Ovary (tissue), 3 donors: ENCODE results near the gene ATF1.

ENCODE experiments used
- EP300 ChIP-seq: sonication (generic); formaldehyde crosslinking; IDR thresholded peaks from one replicate; pipeline ENCODE4 v1.6.1; 2017; ENCODE audit warnings: antibody characterized with exemption
- TF ChIP-seq, protein P1 (sequence below), 3 donors: fragments of 450-650 bp in 2 of 3; fragments of 200-600 bp in 1 of 3; IDR thresholded peaks; one replicate each; pipeline versions ENCODE4 v1.5.1 to v1.8.0; 2016 to 2022; ENCODE audit warnings: antibody characterized with exemption in 3 of 3, mild to moderate bottlenecking in 1 of 3
- donor health status: DM: no; HTN: no; CAD: no.

DNA sequence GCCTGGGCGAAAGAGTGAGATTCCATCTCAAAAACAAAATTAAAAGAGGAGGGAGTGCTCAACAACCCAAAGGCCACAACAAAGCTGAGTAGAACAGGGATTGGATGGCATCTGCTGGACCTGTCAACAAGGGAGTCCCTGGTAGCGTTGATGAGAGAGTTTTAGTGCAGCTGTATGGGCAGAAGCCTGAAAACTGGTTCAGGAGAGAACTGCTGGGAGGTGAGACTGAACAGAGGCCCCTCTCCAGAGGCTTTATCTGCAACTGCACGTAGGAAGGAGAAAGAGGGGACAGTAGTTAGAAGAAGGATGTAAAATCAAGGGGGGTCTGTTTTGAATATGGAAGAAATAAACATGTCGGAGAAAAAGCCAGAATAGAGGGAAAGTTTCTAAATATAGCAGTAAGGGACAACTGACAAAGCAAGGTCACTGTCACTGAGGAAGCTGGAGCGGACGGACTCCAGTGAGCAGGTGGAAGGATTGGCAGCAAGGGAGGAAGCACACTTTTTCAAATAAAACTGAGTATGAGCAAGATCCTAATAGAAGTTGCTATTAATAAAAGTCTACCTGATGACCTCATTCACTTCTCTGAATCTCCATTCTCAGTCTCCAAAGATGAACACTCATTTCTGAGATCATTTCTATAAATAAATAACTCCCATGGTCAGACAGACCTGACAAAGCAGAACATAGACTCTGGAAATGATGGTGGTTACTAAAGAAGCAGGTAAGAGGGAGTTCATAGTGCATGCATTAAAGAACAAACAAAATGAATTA lies 11.8 kb upstream of the ATF1 start:
- TF ChIP-seq, protein P1, sequence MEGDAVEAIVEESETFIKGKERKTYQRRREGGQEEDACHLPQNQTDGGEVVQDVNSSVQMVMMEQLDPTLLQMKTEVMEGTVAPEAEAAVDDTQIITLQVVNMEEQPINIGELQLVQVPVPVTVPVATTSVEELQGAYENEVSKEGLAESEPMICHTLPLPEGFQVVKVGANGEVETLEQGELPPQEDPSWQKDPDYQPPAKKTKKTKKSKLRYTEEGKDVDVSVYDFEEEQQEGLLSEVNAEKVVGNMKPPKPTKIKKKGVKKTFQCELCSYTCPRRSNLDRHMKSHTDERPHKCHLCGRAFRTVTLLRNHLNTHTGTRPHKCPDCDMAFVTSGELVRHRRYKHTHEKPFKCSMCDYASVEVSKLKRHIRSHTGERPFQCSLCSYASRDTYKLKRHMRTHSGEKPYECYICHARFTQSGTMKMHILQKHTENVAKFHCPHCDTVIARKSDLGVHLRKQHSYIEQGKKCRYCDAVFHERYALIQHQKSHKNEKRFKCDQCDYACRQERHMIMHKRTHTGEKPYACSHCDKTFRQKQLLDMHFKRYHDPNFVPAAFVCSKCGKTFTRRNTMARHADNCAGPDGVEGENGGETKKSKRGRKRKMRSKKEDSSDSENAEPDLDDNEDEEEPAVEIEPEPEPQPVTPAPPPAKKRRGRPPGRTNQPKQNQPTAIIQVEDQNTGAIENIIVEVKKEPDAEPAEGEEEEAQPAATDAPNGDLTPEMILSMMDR (IDR thresholded peaks at IDR 0.05): no peak
- no peak for TF ChIP-seq EP300
